K562 (cell line): ENCODE measurements around the gene NAPA. TPM values are rescaled to one million over a fixed set of nuclear protein-coding genes. Genes with fewer than 3 reads are reported as not detected.
A peak's percentile ranks its signal among the peaks of the same experiment; 100 is the strongest.

ENCODE experiments used
- BCL6 ChIP-seq: fragments of 250-450 bp; sonication (Bioruptor Pico); IDR thresholded peaks from 2 replicates; pipeline ENCODE4 v1.4.0; 2020
- BDP1 ChIP-seq: IDR thresholded peaks from 3 replicates; pipeline ENCODE4 v1.6.1; 2011; ENCODE audit not compliant: insufficient read length, insufficient read depth
- FUS ChIP-seq: fragments of 200-400 bp; formaldehyde crosslinking; optimal IDR thresholded peaks from 2 replicates; pipeline ENCODE3; 2017; ENCODE audit warnings: low read depth, low read length
- GATA2 ChIP-seq: sonication (generic); formaldehyde crosslinking; IDR thresholded peaks from 2 replicates; pipeline ENCODE4 v1.4.0; 2020; ENCODE audit warnings: mild to moderate bottlenecking, missing genetic modification reagents
- HMG20A ChIP-seq: fragments of 450-650 bp; formaldehyde crosslinking; conservative IDR thresholded peaks from 2 replicates; pipeline ENCODE4 v1.4.0; 2020; ENCODE audit warnings: mild to moderate bottlenecking, mixed read lengths
- HNRNPH1 ChIP-seq: fragments of 200-400 bp; formaldehyde crosslinking; optimal IDR thresholded peaks from 2 replicates; pipeline ENCODE3; 2017; ENCODE audit warnings: low read depth, mild to moderate bottlenecking, low read length, moderate library complexity
- HNRNPL ChIP-seq: fragments of 200-400 bp; formaldehyde crosslinking; IDR thresholded peaks from 2 replicates; pipeline ENCODE4 v1.6.1; 2017; ENCODE audit warnings: low read depth, mild to moderate bottlenecking, low read length
- MEF2D ChIP-seq: conservative IDR thresholded peaks from 2 replicates; pipeline ENCODE4 v1.6.1; 2016; ENCODE audit warnings: low read depth, missing genetic modification characterization, missing compliant biosample characterization
- RBM34 ChIP-seq: fragments of 200-400 bp; formaldehyde crosslinking; IDR thresholded peaks from 2 replicates; pipeline ENCODE4 v1.6.1; 2018; ENCODE audit warnings: low read length, borderline replicate concordance; ENCODE audit not compliant: insufficient read depth
- RBM39 ChIP-seq: fragments of 200-400 bp; formaldehyde crosslinking; optimal IDR thresholded peaks from 2 replicates; pipeline ENCODE3; 2018; ENCODE audit warnings: low read depth, low read length
- SMAD1 ChIP-seq: fragments of 150-350 bp; IDR thresholded peaks from 2 replicates; pipeline ENCODE4 v1.6.1; 2014; ENCODE audit warnings: low read length, low read depth; ENCODE audit not compliant: partially characterized antibody
- YBX1 ChIP-seq: fragments of 450-650 bp; IDR thresholded peaks from 2 replicates; pipeline ENCODE4 v1.7.1; 2016; ENCODE audit warnings: mild to moderate bottlenecking
- ZNF347 ChIP-seq: fragments of 450-650 bp; formaldehyde crosslinking; IDR thresholded peaks from 2 replicates; pipeline ENCODE4 v1.4.0; 2020; ENCODE audit warnings: low read depth, mild to moderate bottlenecking, moderate library complexity
- polyA plus RNA-seq, 8 experiments: library from polyadenylated mRNA; depleted of rRNA in 4 of 8; stranded (reverse) in 5 of 8; unstranded in 3 of 8; fragments of >200 nt; fragmentation: Nextera tagmentation in 2 of 8; fragmentation: Illumina TruSeq in 1 of 8; extraction: Ambion mirVana in 2 of 8; extraction: Trizol in 1 of 8; gene quantifications; 2 replicates each; pipeline versions ENCODE4 v1.2.1 to v1.2.3, GENCODE V29; 2011 to 2014; ENCODE audit warnings: inconsistent platforms in 1 of 8, missing spikeins in 1 of 8
- total RNA-seq, 7 experiments: library from RNA; depleted of rRNA in 6 of 7; stranded (reverse); fragments of >200 nt in 6 of 7; fragmentation: Illumina TruSeq in 2 of 7; extraction: Trizol in 2 of 7; gene quantifications; 2 replicates each; pipeline versions ENCODE4 v1.2.1 to v1.2.3, GENCODE V29; 2011 to 2021; ENCODE audit warnings: low replicate concordance in 1 of 7
- TF ChIP-seq, protein P1 (sequence below): fragments of 250-450 bp; sonication (Bioruptor Pico); IDR thresholded peaks from 2 replicates; pipeline ENCODE4 v1.9.0; 2021; ENCODE audit warnings: mild to moderate bottlenecking
- TF ChIP-seq, protein P2 (sequence below): fragments of 250-450 bp; sonication (Bioruptor Pico); IDR thresholded peaks from 2 replicates; pipeline ENCODE4 v1.4.0; 2020
- TF ChIP-seq, protein P3 (sequence below), 2 experiments: fragments of 450-650 bp; IDR thresholded peaks; 2 replicates each; pipeline ENCODE4 v1.6.1; 2016
- TF ChIP-seq, protein P4 (sequence below): fragments of 450-650 bp; IDR thresholded peaks from 2 replicates; pipeline ENCODE4 v1.6.1; 2016; ENCODE audit warnings: low read depth, mild to moderate bottlenecking, moderate library complexity
- TF ChIP-seq, protein P5 (sequence below): sonication (generic); formaldehyde crosslinking; IDR thresholded peaks from 2 replicates; pipeline ENCODE4 v1.8.0; 2023; ENCODE audit warnings: missing genetic modification reagents, mild to moderate bottlenecking, borderline replicate concordance

The NAPA gene
- total and polyA plus RNA-seq, 9 of the 15 experiments (the other 6 are each of a cell fraction or from before 2014, with no cell fraction given), result 5.4 to 98.6 (median 77.5) TPM

DNA sequence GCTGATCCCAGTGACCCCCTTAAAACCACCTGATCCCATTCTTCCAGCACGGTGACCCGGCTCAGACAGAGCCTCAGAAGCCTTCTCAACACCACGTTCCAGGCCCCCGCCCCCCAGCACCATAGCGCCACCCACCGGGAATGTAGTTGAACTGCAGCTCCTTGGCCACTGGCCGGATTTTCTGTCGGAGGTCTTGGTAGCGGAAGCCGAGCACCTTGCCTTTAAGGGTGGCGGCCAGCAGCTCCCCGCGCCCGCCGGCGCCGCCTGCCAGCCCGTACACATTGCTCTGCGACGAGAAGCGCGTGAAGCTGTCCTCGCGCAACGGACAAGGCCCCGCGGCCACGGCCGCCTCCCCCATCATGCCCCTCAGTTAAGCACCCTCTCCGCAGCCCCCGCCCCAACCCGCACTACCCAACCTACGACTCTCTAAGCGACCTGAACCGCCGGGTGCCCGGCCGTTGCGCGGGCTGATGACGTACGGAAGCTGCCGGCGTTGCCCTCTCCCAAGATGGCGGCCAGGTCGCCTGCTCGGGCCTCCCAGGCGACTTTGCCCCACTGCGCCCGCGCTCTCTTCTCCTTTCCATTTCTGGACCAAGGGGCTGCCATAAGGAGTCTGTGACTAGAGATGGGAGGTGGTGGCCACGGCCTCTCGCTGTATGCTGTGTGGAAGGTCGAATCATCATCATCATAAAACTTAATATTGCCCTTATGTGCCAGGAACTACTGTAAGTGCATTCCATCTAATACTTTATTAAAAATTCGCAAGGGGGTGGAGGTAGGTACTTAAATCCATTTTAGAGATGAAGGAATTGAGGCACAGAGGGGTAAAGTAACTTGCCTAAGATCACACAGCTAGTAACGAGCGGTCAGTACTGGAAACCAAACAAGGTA is 30.8 kb downstream of the NAPA start, which contains the start of gene KPTN (continued):
- TF ChIP-seq, protein P1, sequence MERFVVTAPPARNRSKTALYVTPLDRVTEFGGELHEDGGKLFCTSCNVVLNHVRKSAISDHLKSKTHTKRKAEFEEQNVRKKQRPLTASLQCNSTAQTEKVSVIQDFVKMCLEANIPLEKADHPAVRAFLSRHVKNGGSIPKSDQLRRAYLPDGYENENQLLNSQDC (CRISPR knock-in tag), result no peak
- TF ChIP-seq BCL6 (CRISPR knock-in tag) (no peak), RBM34 (no peak), BDP1 (no peak), SMAD1 (no peak), ZNF347 (CRISPR knock-in tag) (no peak), GATA2 (CRISPR knock-in tag) (no peak), FUS (no peak), RBM39 (no peak), HNRNPH1 (no peak), MEF2D (no peak), HNRNPL (0 out of 2 replicates have a peak, but pooled peaks have one; percentile 39), HMG20A (no peak), YBX1 (no peak)
- TF ChIP-seq, protein P2, sequence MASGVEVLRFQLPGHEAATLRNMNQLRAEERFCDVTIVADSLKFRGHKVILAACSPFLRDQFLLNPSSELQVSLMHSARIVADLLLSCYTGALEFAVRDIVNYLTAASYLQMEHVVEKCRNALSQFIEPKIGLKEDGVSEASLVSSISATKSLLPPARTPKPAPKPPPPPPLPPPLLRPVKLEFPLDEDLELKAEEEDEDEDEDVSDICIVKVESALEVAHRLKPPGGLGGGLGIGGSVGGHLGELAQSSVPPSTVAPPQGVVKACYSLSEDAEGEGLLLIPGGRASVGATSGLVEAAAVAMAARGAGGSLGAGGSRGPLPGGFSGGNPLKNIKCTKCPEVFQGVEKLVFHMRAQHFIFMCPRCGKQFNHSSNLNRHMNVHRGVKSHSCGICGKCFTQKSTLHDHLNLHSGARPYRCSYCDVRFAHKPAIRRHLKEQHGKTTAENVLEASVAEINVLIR (CRISPR knock-in tag), result peak; percentile 99
- TF ChIP-seq, protein P3, sequence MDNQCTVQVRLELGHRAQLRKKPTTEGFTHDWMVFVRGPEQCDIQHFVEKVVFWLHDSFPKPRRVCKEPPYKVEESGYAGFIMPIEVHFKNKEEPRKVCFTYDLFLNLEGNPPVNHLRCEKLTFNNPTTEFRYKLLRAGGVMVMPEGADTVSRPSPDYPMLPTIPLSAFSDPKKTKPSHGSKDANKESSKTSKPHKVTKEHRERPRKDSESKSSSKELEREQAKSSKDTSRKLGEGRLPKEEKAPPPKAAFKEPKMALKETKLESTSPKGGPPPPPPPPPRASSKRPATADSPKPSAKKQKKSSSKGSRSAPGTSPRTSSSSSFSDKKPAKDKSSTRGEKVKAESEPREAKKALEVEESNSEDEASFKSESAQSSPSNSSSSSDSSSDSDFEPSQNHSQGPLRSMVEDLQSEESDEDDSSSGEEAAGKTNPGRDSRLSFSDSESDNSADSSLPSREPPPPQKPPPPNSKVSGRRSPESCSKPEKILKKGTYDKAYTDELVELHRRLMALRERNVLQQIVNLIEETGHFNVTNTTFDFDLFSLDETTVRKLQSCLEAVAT (IDR thresholded peaks at IDR 0.05), result peak; percentile 44 to 88; a peak in 2 of 4 replicates
- TF ChIP-seq, protein P4, sequence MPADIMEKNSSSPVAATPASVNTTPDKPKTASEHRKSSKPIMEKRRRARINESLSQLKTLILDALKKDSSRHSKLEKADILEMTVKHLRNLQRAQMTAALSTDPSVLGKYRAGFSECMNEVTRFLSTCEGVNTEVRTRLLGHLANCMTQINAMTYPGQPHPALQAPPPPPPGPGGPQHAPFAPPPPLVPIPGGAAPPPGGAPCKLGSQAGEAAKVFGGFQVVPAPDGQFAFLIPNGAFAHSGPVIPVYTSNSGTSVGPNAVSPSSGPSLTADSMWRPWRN, result no peak
- TF ChIP-seq, protein P5, sequence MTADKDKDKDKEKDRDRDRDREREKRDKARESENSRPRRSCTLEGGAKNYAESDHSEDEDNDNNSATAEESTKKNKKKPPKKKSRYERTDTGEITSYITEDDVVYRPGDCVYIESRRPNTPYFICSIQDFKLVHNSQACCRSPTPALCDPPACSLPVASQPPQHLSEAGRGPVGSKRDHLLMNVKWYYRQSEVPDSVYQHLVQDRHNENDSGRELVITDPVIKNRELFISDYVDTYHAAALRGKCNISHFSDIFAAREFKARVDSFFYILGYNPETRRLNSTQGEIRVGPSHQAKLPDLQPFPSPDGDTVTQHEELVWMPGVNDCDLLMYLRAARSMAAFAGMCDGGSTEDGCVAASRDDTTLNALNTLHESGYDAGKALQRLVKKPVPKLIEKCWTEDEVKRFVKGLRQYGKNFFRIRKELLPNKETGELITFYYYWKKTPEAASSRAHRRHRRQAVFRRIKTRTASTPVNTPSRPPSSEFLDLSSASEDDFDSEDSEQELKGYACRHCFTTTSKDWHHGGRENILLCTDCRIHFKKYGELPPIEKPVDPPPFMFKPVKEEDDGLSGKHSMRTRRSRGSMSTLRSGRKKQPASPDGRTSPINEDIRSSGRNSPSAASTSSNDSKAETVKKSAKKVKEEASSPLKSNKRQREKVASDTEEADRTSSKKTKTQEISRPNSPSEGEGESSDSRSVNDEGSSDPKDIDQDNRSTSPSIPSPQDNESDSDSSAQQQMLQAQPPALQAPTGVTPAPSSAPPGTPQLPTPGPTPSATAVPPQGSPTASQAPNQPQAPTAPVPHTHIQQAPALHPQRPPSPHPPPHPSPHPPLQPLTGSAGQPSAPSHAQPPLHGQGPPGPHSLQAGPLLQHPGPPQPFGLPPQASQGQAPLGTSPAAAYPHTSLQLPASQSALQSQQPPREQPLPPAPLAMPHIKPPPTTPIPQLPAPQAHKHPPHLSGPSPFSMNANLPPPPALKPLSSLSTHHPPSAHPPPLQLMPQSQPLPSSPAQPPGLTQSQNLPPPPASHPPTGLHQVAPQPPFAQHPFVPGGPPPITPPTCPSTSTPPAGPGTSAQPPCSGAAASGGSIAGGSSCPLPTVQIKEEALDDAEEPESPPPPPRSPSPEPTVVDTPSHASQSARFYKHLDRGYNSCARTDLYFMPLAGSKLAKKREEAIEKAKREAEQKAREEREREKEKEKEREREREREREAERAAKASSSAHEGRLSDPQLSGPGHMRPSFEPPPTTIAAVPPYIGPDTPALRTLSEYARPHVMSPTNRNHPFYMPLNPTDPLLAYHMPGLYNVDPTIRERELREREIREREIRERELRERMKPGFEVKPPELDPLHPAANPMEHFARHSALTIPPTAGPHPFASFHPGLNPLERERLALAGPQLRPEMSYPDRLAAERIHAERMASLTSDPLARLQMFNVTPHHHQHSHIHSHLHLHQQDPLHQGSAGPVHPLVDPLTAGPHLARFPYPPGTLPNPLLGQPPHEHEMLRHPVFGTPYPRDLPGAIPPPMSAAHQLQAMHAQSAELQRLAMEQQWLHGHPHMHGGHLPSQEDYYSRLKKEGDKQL (CRISPR knock-in tag), result no peak
